ENCODE data around the gene PIAS4.

Gene PIAS4

GRCh38 chr19:4077800-4078684, 70.5 kb downstream of the PIAS4 start:
- DNase-seq (ENCODE audit: low read depth): no peak

GRCh38 chr19:4080473-4080872, 72.9 kb downstream of the PIAS4 start:
- no peak for DNase-seq (ENCODE audit: low read depth)

GRCh38 chr19:4081441-4082129, 74.0 kb downstream of the PIAS4 start:
- DNase-seq (ENCODE audit: low read depth): no peak

- DNase-seq (ENCODE audit: low read depth): no peak
These were observed 74.6 kb downstream of the PIAS4 start for GRCh38 chr19:4082172-4082571.

- DNase-seq (ENCODE audit: low read depth): no peak
These were observed 76.4 kb downstream of the PIAS4 start for GRCh38 chr19:4083677-4084546.

GRCh38 chr19:4084547-4084877, 77.0 kb downstream of the PIAS4 start:
- no peak for DNase-seq (ENCODE audit: low read depth)

- DNase-seq (ENCODE audit: low read depth): no peak
These were observed 78.9 kb downstream of the PIAS4 start for GRCh38 chr19:4086411-4086867.

- DNase-seq (ENCODE audit: low read depth): no peak
These were observed 80.5 kb downstream of the PIAS4 start for GRCh38 chr19:4087787-4088679.

GRCh38 chr19:4088975-4089374, 81.4 kb downstream of the PIAS4 start:
- no peak for DNase-seq (ENCODE audit: low read depth)
